HG03469 (cell line): ENCODE measurements around the gene MEF2C.
A peak's percentile ranks its signal among the peaks of the same experiment; 100 is the strongest.
"Not testable (repeated sequence)": the region's sequence is repeated elsewhere in the genome, so short reads cannot be mapped to it uniquely, and the experiment has no call there.

Source experiments
- ATAC-seq: cut with Tn5 transposase; IDR thresholded peaks from one replicate; pipeline ENCODE4 v1.9.1; 2021; ENCODE audit warnings: mild to moderate bottlenecking, moderate library complexity, moderate number of reproducible peaks; ENCODE audit not compliant: unreplicated experiment

MEF2C gene

DNA sequence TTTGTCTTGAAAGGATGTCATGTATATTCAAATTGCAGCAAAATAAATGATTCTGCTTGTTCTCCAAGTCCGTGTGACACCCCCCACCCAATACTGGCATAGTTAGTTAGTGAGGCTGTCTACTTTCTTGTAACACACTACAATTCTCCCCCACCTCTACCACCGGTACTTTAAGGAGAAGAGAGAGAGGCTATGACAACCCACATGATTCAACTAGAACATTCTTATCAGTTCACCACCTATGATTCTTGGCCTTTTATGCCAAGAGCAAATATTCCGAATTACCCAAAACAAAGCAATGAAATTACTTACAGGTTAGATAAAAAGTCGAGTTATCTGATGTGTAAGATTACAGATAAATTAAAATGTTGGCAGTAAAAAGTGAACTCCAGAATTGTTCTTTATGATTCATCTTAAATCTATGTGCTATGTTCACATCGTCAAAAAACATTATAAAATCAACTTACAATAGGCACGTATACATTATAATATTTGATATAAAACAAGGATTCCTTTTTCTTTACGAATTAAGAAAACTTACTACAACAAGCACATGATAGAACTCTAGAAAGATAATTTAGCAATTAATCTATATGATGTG, 14.4 kb downstream of the MEF2C start:
- ATAC-seq: no peak

GRCh38 chr5:88867638-88868037, 15.3 kb downstream of the MEF2C start:
- no peak for ATAC-seq

DNA sequence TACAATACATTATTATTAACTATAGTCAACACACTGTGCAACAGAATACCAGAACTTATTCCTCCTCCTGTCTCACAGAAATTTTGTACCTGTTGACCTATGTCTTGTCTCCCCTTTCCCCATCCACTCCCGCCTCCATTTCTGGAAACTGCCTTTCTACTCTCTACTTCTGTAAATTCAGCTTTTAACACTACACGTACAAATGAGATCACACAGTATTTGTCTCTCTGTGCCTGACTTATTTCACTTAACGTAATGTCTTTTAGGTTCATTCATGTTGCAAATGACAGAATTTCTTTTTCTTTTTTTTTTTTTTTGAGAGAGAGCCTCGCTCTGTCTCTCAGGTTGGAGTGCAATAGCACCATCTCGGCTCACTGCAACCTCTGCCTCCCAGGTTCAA, 19.5 kb downstream of the MEF2C start:
- ATAC-seq: no peak

DNA sequence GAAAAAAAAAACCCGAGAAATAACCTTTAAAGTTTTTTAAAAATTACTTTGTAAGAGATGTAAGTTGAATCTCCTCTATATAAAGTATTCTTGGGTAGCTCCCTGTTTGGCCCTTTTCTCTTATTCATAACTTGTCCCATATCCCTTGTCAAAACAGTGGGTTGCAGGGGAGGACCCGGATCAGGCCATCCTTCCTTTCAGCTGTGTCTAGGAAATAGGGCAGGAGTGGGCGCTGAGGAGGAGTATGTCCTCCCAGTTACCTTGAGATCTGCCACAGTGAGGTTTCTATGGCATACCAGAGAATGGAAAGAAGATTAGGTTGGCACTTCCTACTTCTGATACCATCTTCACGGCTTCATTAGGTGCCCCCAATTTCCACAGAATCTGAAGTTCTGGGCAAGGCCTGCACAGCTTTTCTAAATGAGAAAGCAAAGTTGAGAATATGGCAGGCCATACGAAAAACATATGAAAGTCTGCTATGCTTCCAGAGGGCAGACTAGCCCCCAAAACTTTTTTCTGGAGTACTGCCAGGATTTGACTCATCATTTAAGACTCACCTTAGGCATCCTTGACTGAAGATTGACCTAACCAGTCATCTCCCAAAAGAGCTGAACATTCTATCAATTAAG, 20.3 kb downstream of the MEF2C start:
- ATAC-seq: no peak

DNA sequence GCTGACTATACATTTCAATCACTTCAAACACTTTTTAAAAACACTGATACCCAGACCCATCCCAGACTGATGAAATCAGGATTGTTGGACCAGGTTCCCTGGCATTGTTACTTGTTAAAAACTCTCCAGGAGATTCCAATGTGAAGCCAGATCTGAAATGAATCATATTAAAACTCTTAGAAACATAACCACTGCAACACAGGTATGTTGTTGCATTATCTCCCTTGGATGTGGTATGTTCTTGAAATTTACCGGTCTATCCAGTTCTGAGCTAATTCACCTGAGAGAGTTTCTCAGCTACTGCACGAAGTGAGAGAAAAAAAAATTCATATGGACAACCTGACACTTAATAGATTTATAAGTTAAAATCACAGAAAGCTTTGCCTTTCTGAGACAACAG, 21.8 kb downstream of the MEF2C start:
- ATAC-seq: no peak

DNA sequence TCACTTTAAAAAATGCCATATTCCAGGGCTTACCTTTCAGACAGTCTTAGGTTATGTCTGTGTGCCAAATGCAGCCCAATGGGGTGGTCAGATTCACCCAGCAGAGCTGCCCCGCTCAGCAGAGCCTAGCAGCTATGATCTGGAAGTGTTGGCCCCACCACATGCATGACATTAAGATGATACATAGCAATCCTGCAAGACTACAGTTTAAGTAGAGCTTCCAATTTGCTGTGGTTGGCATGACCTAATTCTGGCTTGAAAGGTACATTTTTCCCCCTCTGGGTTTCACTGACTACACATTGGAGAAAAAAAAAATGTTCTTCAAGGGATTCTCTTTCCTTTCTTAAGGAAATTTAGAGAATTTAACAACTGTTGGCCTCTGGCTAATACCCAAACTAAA, 22.5 kb downstream of the MEF2C start:
- ATAC-seq: no peak

DNA sequence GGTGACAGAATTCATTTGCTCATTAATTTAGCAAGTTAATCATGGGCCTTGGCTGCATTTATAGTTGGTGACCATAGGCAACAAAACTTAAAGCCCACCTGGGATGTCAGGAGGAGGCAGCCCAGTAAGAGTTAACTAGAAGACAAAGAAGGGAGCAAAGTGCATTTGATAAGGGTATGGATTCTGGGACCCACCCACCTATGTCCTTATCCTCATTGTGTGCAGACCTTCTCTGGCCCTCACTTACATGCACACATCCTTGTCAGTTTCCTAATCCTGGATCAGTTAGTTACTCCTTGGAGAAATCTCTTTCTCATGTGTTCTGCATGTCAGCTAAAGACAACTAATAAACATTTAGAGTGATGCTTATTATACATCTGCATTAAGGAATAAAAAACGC, 24.6 kb downstream of the MEF2C start:
- ATAC-seq: no peak

DNA sequence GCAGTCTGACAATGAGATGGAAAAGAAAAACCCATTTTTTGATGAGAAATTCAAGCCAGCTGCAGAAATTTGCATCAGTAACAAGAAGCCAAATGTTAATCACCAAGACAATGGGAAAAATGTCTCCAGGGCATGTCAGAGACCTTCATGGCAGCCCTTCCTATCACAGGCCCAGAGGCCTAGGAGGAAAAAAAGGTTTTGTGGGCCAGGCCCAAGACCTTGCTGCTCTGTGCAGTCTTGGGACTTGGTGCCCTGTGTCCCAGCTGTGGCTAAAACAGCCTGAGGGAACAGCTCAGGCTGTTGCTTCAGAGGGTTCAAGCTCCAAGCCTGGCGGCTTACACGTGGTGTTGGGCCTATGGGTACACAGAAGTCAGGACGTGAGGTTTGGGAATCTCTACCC, 26.6 kb downstream of the MEF2C start:
- not testable (repeated sequence) for ATAC-seq

GRCh38 chr5:88854769-88855168, 28.2 kb downstream of the MEF2C start:
- peak; percentile 47 for ATAC-seq

DNA sequence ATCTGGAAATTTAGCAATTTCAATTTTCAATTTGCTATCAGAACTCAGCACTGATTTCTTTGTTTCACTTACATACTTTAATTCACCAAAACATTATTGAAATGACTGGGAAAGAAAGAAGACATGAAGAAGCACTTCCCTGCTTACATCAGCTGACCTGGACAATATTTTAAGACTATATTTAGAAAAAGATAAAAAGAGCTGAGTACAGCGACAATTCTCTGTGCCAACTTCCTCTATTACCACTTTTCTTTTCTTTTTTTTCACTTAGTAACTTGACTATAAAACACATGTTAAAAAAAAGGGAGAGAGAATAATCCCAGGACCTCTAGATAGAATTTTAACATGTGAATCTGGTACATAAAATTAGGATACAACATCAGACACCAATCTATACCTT, 35.6 kb downstream of the MEF2C start:
- ATAC-seq: no peak

DNA sequence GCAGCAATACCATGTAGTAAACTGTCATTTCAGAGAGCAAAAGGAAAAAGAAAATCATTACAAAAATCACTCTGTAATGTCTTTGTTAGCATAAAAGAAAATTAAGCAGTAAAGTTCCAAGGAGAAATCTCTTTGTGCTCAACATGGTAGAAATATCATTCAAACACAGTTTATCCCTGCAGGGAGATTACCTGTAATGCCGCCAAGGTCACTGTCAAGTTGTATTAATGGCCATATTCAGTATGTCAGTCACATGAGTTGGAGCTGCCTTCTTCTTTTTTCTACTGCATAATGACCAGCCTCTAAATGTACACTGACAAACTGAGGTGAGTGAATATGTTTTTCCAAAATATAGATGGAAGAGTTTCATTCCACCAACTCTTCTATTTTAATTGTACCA, 36.5 kb downstream of the MEF2C start:
- ATAC-seq: no peak

DNA sequence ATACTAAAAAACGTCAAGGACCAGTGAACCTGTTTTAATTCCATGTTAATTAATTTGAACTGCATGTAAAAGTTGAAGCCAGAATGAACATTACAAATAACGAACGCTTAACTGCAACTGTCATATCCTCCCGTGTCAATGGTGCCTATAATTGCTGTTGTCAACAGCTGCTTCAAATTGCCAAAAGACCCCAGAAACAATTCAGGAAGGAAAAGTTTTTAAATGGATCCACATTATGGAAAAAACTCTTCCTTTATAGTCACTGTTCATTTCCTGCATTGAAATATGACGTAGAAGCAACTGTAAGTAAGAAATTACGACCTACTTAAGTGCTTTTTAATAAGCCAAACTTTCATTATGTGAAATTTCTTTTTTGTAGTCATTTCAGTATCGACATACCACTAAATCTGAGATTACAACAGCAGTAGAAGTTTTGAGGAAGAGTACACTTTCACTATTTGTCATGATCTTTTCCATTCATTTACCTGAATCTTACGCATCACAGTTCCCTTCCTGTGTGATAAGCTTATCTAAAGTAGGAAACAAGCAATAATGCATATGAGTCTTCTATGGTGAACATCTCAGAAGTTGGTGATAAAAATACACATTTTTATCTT, 37.8 kb downstream of the MEF2C start:
- ATAC-seq: peak; percentile 77

- no peak for ATAC-seq
Measured at GRCh38 chr5:88842784-88843183, 40.2 kb downstream of the MEF2C start.

GRCh38 chr5:88841212-88841611, 41.8 kb downstream of the MEF2C start:
- no peak for ATAC-seq

- no peak for ATAC-seq
Measured at GRCh38 chr5:88840495-88840894, 42.5 kb downstream of the MEF2C start.

DNA sequence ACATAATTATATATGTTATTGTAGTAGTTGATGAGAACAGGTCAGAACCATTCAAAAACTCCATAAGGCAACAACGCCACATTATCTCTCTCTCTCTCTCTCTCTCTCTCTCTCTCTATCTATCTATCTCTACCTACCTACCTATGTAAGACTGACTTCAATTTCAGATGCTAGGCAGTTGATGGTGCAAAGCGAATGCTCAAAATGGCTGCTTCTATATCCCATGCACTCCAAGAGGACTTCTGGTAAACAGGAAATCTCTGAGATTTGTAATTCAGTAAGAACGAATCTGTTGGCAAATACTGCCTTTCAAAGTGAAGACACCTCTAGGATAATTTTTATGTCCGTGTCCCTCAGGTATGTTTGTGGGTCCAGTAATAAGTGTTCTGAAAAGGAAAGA, 43.7 kb downstream of the MEF2C start:
- no peak for ATAC-seq

DNA sequence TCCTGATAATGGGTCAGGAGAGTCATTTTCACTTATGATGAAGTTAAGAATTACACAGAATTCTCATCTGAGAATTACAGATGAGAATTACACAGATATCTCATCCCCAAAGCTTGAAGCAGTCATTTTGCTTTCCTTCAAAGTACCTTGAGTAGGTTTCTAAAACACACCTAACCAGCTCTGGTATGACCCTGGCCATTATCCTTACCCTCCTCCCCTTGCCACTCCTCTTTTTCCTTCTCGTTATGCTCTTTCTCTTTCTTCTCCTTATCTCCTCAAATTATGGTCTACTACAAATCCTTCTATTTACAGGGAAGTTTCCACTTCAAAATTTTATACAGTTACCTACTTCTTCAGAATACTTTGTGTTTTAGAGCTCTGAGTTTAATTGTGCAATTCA, 44.5 kb downstream of the MEF2C start:
- no peak for ATAC-seq

DNA sequence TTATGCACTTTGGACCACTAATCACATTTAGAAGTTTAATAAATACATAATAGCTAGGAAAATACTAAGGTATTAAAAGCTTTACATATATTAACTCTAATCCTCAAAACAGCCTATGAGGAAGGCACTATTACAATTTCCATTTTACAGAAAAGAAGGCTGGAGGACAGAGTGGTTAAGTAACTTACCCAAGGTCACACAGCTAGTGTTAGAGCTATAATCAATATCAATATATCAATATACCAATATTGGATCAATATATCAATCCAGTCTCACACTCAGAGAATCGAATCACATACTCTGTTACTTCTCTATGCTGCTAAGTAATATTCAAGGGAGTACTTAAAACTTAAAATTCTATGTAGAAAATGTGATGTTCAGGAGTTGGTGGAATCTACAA, 45.2 kb downstream of the MEF2C start:
- ATAC-seq: no peak

DNA sequence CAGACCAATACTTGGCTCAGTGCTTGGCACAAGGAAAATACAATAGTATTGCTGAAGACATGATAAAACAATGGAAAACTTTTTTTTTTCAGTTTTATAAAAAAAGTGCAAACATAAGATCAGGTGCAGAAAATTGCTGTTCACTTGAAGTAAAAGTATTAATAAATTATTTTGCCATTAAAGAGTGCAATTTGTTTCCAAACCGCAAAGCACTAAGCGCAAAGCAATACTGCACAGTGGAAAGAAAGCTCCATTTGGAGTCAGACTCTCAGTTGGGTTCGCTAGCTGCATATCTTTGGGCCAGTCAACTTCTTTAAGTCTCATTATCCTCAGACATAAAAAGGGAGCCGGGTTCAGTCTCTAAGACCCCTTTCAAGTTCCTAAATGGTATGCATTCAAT, 45.8 kb downstream of the MEF2C start:
- no peak for ATAC-seq

DNA sequence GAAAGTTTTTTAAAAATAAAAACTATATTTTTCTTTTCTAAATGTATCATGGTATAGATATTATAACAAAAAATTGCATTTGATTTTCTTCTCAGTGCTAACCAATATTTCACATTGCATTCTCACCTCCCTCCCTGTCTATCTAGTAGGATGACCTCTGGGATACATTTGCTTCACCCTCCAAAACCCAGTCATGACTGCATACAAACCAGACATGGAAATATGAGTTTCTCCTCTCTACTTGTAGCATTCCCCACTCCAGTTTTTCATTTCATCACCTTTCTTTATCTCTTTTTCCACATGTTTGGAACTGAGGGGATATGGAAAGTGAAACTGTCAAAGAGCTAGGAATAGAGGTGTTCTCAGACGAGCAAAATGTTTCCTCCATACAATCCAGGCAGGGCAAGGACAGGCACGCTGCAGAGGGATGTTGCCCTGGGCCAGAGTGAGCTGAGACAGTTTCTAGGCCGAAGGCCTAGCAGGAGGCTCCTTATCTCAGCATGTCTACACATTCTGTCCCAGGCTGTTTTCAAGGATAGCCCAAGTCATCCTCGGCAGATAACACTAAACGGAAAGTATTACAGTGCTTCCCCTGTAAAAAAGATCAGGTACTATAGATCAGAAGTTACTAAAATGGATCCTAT, 46.7 kb downstream of the MEF2C start:
- ATAC-seq: no peak

- ATAC-seq: no peak
Measured at GRCh38 chr5:88834499-88834898, 48.5 kb downstream of the MEF2C start.

DNA sequence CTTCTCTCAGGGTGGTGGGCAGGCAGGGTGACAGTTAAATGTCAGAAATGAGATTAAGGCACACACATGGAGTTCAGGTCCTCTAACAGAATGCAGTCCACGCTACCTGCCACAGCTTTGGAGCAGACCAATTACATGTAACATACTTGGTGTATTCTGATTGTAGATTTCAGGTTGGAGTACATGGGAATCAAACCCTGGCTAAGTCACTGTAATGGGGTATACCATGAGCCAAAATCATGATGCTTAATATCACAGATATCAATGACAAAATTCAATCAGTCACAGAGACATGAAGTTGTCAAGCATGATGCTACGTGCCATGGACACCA, 48.9 kb downstream of the MEF2C start:
- no peak for ATAC-seq
